IPS-NIHi11 (cell line): ENCODE measurements around the gene CABP2.

Experiments
- DNase-seq: peaks from one replicate; pipeline ENCODE4 v3.0.0; 2012; ENCODE audit warnings: mixed read lengths, low spot score

The CABP2 gene

DNA sequence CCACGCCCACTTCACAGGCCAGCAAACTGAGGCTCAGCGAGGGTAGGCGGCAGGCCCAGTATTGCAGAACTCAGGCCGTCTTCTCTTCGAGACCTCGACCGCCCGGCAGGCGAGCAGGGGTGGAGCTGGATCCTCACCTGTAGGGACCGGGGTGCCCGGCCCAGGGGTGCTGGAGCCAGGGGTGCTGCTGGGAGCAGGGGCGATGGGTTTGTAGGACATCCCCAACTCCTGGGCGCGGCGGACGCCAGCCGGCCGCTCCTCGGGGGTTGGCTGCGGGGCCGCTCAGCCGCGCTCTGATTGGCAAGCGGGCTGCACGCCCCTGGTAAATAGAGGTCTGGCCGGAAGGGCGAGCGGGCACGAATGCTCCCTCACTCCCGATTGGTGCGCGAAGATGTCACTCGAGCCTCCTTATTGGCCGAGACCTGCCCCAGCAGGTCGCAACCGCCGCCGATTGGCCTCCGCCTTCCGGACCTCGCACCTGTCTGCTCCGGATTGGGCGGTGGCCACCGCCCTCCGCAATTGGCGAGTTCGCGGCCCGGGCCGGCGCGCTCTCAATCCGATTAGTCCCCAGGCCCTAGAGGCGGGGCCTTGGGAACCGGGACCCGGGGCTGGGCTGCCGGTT is 15.3 kb downstream of the CABP2 start, which contains the start of gene CDK2AP2:
CDK2AP2 (minus strand) TSS at position 299 of the 622 bp plus-strand sequence; CDS start at position 219, 80 bp downstream.
- peak; percentile 96 for DNase-seq

DNA sequence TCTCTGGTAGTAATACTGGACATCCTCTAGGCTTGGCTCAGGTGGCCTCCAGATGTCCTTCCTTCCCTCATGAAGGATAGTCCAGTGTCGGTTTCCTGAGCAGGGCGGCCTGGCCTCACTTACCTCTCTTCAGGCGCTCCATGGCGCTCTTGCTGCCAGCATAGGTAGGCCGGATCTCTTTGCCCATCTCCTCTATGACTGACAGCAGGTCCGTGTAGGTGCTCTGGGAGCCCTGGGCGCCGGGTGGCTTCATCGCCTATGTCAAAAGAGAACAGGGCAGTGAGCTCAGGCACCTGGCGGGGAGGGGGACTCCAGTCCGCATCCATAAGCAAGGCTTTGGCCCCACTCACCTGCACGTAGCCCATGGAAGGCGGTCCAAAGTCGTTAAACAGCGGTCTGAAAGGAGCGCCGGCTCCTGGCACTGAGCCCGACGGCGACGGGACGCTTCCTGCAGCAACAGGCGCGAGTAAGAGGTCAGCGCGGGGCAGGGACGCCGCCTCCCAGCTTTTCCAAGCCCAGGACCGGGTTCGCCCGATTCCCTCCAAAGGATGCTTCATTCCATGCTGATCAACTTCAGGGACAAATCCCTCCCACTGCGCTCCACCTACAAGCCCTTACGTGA is 15.9 kb downstream of the CABP2 start:
- no peak for DNase-seq

DNA sequence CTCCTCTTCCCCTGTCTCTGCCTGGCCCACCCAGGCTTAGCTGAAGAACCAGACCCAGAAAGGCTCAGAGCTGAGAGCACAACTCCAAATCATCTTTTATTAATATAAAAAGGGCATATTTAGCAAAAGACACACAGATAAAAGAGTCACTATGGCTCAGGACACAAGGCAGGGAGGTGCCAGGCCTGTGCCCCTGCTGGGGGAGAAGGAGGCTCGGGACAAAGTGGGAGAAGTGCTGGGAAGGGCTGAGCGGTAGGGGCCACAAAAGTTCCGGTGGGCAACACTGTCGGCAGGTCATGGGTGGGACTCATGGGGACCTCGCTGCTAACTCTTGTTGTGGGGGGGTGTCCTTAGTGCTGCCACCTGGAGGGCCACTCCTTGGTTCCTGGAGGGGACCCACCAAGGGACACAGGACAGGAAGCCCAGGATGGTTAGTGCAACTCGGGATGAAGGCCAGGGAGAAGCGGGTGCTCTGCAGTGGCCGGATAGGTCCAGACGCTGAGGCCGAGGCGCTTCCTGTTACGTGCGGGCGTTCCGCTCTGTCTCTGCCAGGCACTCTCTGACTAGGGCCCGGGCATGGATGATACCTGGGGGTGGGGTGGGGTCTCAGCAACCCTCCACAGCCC is 16.7 kb downstream of the CABP2 start:
- no peak for DNase-seq

DNA sequence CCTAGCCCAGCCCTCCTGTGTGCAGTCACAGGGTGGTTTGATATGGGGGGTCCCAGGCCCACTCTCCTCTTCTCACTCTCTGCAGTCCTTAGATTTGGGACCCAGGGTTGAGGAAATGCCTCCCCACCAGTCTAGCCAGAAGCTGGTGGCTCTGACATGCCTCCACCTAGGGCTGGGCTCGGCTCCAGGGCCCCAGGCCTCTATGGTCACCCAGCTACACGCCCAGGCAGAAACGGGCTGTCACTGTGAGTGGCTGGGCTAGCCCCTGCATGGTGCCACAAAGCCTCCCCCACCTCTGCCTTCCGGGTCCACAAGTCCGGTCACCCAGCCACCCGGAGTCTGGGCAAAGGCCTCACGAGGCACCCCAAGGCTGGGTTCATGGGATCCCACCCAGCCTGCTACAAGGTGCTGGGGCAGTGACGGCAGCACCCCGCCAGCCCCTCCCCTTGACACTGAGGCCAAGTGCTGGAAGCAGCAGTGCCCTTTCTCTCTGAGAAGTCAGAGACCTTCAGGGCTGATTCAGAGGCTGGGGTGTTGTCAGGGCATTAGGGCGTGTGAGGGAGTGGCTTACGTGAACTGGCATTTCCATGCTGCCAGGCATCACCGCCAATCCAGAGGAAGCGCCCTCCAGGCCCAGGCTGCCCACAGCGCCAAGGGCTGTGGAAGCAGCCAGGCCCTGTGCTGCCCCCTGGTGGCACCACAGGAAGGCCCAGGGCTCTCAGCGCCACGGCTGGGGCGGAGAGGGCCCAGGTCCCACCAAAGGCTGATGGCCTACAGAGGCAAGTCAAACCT is 17.4 kb downstream of the CABP2 start:
- DNase-seq, result peak; percentile 85

DNA sequence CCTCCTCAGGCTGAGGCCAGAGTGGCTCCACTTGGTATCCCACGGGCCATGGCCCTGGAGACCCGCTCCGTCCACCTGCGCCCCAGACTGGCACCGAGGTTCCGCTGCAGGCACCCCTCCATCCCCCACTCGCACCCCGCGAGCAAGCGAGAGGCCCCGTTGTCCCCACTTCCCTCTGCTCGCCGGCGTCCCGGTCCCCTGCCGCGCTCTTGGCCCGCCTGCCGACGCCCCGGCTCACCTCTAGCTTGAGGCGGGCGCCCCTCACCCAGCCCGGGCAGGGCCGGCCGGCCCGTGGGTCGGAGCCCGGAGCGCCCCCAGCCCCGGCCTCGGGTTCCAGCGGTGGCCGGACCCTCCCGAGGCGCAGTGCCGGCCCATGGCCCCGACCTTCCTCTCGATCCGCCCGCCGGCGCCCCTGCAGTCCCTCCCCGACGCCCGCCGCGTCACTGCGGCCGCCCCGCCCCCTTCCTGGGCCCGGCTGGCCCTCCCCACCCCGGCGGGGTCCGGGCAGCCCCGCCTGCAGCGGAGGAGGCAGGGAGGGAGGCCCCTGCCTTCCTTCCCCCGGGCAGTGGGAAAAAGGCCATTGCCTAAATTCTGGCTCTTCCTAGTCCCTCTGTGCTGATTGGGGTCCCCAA is 18.2 kb downstream of the CABP2 start, which contains the start of gene PITPNM1:
PITPNM1 (minus strand) TSS at position 414 of the 632 bp plus-strand sequence. CDS start 1,183 bp downstream, outside the sequence.
- peak; percentile 92 for DNase-seq

DNA sequence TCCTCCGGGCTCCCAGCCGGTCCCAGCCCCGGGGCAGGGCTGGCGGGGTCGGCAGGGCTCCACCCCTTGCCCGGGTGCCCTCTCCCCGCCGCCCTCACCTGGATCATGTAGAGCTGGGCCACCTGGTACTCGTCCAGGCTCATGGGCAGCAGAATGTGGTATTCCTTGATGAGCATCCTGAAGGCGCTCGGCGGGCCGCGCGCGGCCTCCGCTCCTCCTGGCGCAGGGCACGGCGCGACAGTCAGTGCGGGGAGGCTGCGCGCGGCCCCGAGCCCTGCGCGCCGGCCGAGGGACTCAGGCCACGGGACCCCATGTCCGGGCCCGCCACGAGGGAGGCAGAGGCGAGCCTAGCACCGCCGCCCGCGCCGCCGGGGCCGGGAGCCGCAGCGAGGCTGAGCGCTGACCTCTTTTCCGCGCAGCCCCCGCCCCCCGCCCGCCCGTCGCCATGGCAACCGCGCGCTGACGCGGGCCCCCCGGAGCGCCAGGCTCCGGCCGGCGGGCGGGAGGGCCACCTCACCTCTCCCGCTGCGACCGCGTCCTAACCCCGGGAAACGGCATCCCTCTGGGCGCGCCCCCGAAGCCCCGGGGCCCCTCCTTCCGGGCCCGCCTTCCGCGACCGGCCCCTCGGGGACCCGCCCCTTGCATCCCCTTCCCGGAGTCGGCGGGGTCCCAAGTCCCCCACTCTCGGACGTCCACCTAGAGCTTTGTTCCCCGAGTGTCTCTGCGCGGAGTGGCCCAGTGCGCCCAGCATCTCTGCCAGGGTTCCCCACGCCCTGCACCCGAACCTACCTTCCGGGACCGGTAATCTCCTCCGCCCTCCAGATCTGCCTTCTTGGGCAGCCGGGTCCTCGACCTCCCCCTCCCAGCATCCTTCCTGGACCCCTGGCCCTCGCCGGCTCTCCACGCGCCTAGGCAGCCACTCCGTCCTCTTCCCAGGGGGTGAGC is 19.0 kb downstream of the CABP2 start:
- DNase-seq, result peak; percentile 77

DNA sequence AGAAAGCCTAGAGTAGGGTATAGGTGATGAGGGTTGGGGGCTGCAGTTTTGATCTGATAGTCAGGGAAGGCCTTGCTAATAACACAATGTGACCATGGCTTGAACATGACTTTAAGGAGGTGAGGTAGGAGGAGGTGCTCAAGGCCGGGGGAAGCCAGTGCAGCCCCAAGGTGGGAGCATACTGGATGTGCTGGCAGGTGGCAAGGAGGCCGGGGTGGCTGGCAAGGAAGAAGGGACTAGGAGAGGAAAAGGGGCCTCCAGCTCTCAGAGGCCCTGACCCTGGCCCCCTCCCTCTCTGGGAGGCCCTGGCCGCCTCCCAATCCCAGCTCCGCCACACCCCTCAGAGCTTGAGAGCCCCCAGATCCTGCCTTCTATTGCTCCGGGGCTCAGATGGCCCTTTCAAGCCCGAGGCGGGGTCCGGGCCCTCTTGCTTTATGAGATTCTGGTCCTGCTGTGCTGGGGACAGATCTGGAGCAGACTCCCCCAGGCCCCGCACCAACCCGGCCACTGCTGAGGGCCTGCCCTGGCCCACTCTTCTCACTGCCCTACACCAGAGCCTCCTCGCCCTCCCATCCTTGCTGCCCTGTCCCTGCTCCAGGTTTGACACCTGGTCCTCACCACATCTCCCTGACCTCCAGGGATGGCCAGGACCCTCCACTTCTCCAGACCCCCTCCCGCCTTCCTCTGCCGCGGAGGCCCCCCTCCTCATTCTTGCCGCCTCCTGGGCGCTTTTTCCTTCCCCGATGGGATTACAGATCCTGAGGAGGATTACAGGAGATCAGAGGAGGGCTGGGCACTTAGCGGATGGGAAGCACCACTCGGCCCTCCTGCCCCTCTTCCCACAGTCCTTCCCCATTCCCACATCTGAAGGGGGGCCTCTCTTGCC is 19.9 kb downstream of the CABP2 start:
- no peak for DNase-seq

DNA sequence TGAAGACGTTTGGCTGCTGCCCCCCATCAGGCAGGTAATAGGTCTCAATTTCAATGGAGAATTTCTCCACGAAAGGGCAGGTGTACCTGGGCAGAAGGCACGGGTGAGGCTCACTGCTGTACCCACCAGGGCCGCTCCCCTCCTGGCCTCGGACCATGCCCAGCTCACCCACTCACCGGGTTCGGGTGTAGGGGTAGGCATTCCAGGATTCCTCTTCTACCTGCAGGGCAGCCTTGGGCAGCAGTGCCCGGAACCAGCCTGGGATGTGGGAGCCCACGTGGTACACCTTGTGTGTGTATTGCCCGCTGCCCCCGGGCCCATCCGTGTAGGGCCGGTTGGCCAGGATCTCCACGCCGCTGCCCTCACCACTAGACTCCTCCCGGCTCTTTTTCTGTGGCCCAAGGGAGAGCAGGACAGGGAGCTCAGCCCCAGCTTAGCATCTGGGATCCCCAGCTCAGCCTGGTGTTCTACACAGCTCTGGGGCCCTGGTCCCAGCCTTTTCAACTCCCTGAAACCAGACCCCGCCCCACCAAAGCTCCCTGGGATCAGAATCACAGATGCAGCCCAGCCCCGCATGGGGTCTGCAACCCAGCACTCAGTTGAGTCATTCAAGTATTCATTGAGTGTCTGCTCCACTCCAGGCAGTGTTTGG is 20.8 kb downstream of the CABP2 start:
- no peak for DNase-seq

DNA sequence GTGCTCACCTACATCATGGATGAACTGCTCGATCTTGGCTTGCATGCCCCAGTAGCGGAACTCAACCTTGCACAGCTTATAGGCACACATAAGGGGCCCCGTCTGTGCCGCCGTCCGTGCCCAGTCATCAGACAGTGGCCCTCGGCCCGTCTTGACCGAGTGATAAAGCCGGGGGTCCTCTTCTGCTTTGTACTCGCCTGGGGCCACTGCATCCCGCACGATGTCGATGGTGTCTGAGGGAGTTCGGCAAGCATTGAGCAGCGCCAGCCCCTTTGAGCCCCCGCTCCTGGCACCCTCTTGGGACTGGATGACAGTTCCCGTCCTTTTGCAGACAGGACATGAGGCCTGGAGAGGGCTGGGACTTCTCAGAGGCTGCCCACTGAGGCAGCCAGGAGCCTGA is 21.4 kb downstream of the CABP2 start:
- no peak for DNase-seq

DNA sequence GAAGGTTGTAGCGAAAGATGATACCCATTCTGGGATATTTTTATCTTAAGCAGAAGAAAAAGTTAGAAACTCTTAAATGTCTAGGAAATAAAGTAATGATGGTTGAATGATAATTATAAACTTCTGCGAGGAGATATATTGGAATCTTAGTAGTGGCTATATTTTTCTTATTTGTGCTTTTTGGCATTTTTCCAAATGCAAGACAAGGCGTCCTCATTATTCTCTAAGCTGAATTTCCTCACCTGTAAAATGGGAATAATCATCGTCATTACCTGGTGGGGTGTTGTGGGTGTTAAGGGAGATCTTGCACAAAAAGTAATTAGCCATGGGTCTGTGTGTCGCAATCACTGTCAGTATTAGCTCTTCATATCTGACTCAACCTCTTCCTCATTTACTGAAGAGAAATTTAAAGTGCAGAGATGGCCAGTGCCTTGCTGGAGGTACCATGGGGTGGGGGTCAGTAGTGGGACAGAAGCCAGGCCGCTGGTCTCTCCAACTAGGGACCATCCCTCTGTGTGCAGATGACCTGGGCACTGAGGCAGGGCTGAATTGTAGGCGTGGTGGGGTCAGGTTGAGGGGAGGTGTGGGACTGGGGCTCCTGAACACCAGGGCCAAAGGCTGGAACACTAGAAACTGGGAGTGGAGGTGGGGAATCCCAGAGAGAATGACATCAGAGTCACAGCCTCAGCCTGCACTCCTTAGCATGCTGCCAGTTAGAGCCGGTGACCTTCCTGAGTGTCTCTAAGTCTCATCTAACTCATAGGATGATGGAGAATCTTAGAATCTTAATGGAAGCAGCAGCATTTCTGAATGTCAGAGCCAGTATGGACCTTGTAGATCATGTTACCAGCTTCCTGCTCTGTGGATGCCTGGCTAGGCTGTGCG is 22.2 kb downstream of the CABP2 start:
- no peak for DNase-seq

DNA sequence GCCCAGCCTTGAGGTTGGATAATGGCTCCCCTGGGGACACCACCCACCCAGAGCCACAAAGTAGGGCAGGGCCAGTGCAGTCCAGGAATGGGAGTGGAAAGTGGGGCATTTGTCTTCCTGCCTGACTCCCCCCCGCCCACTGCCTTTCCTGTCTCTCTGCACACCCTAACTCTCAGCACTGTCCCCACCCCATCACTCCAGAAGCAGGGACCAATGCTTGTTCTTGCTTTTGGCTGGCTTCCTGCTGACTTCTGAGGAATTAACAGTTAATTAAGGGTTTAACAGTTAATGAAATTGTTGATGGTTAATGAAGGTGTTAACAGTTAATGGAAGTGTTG is 22.8 kb downstream of the CABP2 start:
- no peak for DNase-seq

DNA sequence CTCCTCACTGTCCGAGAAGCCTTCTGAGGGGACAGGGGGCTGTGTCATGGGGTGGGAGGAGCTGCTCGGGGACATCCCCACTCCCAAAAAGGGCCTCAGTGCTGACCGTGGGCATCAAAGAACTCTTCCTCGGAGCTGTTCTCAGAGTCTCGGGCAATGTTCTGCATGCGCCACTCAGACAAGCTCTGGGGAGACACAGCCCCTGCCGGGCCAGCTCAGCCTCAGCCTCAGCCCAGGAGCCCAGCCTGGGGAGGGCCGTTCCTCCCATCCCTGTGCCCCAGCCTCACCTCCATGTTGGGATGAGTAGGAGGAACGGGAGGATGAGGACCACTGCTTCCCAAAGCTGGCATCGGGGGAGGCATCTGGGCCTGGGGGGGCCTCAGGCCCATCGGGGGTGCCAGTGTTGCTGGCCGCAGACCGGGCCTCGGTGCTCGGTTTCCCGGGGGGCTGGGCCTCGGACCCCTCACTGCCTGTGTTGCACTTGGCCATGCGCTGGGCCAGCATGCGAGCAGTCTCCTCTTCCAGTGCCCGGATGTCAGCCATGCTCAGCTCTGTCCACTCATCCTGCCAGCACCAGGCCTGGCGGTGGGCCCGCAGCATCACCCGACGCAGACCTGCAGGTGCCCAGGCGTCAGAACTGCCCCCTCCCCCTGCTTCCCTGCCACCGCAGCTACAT is 23.3 kb downstream of the CABP2 start:
- no peak for DNase-seq

DNA sequence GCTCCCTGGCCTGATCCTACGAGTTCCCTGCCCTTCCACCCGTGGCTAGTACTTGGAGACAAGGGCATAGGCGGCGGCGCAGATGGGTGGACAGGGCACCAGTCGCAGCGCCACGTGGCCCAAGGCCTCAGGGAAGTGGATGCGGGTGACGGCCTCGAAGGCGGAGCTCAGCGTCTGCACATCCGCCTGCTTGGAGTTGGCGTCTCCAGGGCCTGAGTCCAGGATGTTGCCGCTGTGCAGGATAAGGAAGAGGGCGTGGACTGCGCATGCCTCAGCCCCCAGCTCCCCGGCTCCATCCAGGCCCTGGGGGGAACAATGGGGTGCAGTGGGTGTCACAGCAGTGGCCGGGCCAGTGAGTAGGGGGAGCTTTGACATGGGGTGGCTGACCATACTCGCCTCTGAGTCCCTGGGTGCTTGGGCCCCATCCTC is 24.7 kb downstream of the CABP2 start:
- DNase-seq, result no peak

DNA sequence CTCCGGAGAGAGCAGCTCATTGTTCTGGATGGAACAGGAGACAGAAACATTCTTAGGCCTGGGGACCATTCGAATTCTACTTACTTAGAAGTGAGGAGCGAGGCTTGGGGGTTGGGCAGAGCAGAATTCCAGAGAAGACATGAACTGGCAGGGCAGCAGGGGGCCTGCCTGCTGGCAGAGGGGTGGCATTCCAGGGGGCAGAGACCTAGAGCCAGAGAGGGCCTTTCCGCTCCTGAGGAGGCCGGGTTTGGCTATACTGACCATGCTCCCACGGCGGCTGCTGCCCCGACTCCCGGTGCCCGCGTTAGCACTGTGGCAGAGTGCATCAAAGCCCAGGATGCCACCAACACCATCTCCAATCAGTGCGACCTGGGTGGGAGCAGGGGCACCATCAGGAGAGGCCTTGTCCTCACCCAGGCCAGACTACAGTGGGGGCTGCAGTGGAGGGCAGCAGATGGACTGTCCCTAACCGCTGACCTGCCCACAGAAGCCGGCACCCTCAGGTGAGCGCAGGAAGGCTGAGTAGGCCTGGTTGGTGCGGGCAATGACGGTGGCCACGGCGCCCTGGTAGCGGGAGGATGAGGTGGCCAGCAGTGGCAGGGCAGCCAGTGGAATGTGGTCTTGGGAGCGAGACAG is 25.5 kb downstream of the CABP2 start:
- DNase-seq, result no peak

DNA sequence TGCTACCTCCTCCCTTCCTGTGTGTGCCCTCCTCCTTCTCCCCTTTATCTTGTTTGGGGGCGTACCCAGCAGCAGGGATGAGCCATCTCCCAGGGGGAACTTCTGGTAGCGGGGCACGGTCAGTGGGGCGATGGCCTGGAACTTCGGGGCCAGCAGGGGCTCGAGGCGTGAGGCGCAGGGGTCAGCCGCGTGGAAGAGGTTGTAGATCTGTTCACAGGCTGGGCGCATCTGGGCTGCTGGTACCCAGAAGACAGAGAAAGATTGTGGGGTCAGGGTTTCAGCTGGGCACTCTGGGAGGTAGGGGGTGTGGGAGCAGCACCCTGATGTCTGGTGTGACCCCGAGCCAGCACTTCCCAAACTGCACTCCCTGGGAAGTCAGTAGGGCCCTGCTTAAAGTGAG is 27.1 kb downstream of the CABP2 start:
- DNase-seq, result no peak

DNA sequence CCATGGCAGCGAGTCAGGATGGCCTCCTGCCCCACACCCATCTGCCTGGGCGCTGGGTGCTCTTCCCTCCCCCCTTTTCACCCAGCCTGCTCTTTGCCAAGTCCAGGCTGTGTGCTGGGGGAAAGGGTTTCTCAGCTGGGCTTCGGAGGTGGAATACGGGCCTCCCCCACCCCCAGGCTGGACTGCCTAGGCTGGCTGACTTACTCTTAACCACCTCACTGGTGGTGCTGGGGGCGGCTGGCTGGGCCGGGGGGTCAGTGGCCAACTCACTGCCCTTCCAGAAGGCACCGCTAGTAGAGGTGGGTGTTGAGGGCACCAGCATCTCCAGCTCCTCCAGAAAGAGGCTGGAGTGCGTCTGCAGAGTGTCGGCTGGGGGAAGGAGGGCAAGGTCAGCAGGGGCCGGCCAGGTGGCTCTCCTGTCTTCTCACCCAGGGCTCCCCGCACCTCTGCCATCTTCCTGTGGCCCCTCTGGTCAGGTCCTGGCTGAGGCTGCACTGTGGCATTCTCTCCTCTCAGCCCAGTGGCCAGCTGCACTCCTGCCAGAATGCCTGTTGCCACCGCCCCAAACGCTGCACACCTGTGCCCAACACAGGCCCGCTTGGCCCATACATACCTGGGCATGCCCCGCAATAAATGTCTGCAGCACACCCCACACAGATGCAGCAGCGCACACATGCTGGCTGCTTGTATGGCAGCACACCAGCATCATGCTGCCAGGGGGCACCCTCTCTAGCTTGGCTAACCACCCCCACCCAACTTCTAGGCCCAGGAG is 27.8 kb downstream of the CABP2 start:
- no peak for DNase-seq
